HFFc6 (cell line): Measurements from ENCODE around the gene PAF1. TPM values are rescaled to one million over a fixed set of nuclear protein-coding genes. Genes with fewer than 3 reads are reported as not detected.

Experiments
- DNase-seq: peaks from one replicate; pipeline ENCODE4 v3.0.0-alpha.2; 2018
- H3K27ac Mint-ChIP-seq: 2 replicates; pipeline ENCODE4 v1.8.0; 2020; ENCODE audit warnings: mild to moderate bottlenecking, mixed read lengths
- H3K27me3 Mint-ChIP-seq: 2 replicates; pipeline ENCODE4 v1.8.0; 2021; ENCODE audit warnings: mild to moderate bottlenecking, moderate library complexity, mixed read lengths; ENCODE audit not compliant: insufficient read depth
- H3K36me3 Mint-ChIP-seq: 2 replicates; pipeline ENCODE4 v1.8.0; 2021; ENCODE audit warnings: low read depth, mixed read lengths
- H3K4me1 Mint-ChIP-seq: 2 replicates; pipeline ENCODE4 v1.8.0; 2020; ENCODE audit warnings: low read depth, mixed read lengths
- H3K4me3 Mint-ChIP-seq: 2 replicates; pipeline ENCODE4 v1.8.0; 2020; ENCODE audit warnings: mild to moderate bottlenecking, moderate library complexity, mixed read lengths
- H3K9me3 Mint-ChIP-seq: 2 replicates; pipeline ENCODE4 v1.8.0; 2020; ENCODE audit warnings: mild to moderate bottlenecking, mixed read lengths
- total RNA-seq, 6 experiments: library from RNA; stranded (reverse); fragmentation: NEBNext Ultra II Directional; extraction: Animal tissue kit (Norgen Biotek cat#: 25700); gene quantifications; 2 replicates in 1 of 6; 3 replicates in 5 of 6; pipeline ENCODE4 v1.2.3, GENCODE V29; 2021
- TF ChIP-seq, protein P1 (sequence below): fragments of 200-600 bp; sonication (generic); IDR thresholded peaks from 2 replicates; pipeline ENCODE4 v1.5.0; 2021; ENCODE audit warnings: antibody characterized with exemption, mild to moderate bottlenecking

Gene PAF1
- total RNA-seq, 6 experiments from 2014 or later, result 46.8 to 70.0 (median 60.6) TPM

DNA sequence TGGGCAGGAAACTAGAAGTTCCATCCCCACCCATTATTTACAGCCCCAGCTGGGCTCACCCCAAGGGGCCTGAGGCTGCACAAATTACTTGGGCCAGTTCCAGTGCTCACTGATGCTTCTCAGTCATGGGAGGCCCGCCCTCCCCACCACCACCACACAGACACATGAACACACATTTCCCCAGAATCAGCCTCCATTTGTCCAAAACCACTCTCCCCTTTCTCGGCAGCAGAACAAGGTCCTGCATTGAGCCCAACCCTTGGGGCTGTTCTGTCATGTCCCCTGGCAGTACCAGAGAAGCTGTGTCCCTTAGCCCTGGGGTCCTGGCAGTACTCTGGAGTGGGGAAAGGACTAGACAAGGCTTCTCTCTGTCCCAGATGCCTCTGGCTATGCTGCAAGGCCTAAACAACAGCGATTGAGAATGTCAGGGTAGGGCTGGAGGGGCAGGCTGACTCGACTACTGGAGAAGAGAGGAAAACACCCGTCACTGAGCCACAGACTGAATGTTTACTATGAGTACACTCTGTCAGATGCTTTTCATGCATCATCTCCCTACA, 26.9 kb downstream of the PAF1 start:
- peaks cover 36% of the 10 kb centered on the region for H3K4me1 Mint-ChIP-seq
- peaks cover 31% of the 10 kb centered on the region for H3K36me3 Mint-ChIP-seq
- peaks cover 3% of the 10 kb centered on the region; the same call in 1 of the 2 replicates for H3K27me3 Mint-ChIP-seq
- H3K4me3 Mint-ChIP-seq, result no peak overlapping the region
- H3K27ac Mint-ChIP-seq, result peak overlapping the region; percentile 92
- TF ChIP-seq, protein P1, sequence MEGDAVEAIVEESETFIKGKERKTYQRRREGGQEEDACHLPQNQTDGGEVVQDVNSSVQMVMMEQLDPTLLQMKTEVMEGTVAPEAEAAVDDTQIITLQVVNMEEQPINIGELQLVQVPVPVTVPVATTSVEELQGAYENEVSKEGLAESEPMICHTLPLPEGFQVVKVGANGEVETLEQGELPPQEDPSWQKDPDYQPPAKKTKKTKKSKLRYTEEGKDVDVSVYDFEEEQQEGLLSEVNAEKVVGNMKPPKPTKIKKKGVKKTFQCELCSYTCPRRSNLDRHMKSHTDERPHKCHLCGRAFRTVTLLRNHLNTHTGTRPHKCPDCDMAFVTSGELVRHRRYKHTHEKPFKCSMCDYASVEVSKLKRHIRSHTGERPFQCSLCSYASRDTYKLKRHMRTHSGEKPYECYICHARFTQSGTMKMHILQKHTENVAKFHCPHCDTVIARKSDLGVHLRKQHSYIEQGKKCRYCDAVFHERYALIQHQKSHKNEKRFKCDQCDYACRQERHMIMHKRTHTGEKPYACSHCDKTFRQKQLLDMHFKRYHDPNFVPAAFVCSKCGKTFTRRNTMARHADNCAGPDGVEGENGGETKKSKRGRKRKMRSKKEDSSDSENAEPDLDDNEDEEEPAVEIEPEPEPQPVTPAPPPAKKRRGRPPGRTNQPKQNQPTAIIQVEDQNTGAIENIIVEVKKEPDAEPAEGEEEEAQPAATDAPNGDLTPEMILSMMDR, result no peak
- no peak for DNase-seq
- H3K9me3 Mint-ChIP-seq, result no peaks in the 10 kb centered on the region

DNA sequence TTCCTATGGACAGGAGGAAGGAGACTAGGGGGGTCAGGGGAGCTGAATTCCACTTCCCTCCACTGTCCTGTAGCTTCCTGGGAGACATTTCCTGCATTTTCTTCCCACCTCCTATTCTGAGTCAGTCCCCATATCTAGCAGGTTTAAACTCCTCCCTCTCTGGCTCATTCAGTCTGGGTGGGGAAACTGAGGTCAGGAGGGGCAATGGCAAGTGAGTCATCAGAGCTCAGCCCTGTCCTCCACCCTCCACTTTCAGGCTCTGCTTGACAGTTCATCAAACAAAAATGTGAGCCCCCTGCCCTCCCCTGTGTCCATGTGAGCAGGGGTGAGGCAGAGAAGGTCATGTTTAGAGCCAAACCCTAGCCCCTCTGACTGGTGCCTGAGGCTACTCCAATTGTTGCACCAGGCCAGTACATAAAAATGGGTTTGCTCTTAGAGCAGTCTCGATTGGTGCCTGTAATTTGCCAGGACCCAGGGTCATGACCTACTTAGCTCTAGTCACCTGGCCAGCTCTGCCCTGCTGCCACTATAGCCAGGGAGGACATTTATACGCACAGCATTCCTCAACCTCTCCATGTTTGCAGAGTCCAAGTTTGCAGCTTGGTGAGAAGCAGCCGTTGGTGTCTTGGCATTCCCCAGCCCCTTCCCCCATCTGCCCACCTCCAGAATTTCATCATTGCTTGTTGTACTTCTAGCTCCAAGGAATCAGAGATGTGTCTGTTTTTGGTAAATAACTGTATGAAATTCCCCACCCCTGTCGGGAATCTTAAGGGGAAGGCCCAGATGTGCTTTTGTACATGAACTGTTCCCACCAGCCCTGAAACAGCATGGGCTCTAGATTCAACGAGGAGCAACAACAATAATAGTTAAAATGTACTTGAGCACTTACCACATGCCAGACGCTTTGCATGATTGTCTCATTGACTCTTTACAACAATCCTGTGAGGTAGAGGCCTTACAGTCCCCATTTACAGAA, 27.9 kb downstream of the PAF1 start:
- Mint-ChIP-seq H3K9me3 (no peaks in the 10 kb centered on the region), H3K4me3 (peak overlapping the region; percentile 14; the same call in 1 of the 2 replicates), H3K27ac (peak overlapping the region; percentile 92), H3K36me3 (peaks cover 26% of the 10 kb centered on the region), H3K27me3 (peaks cover 3% of the 10 kb centered on the region; the same call in 1 of the 2 replicates), H3K4me1 (peaks cover 36% of the 10 kb centered on the region)
- peak; percentile 50 for DNase-seq
- TF ChIP-seq, protein P1, result no peak

- H3K9me3 Mint-ChIP-seq, result no peaks in the 10 kb centered on the region
- peak overlapping the region; percentile 40; the same call in 1 of the 2 replicates for H3K27ac Mint-ChIP-seq
- no peak for DNase-seq
- TF ChIP-seq, protein P1, result no peak
- peaks cover 36% of the 10 kb centered on the region for H3K4me1 Mint-ChIP-seq
- peaks cover 41% of the 10 kb centered on the region for H3K36me3 Mint-ChIP-seq
- no peaks in the 10 kb centered on the region for H3K27me3 Mint-ChIP-seq
- H3K4me3 Mint-ChIP-seq, result no peak overlapping the region
These were observed 30.3 kb downstream of the PAF1 start for GRCh38 chr19:39360599-39360998.

- no peak overlapping the region for H3K27ac Mint-ChIP-seq
- peaks cover 36% of the 10 kb centered on the region for H3K36me3 Mint-ChIP-seq
- no peaks in the 10 kb centered on the region for H3K27me3 Mint-ChIP-seq
- no peak for DNase-seq
- TF ChIP-seq, protein P1, result no peak
- H3K4me1 Mint-ChIP-seq, result peaks cover 27% of the 10 kb centered on the region
- no peak overlapping the region for H3K4me3 Mint-ChIP-seq
- H3K9me3 Mint-ChIP-seq, result no peaks in the 10 kb centered on the region
These were observed 31.9 kb downstream of the PAF1 start for GRCh38 chr19:39359026-39359425.

DNA sequence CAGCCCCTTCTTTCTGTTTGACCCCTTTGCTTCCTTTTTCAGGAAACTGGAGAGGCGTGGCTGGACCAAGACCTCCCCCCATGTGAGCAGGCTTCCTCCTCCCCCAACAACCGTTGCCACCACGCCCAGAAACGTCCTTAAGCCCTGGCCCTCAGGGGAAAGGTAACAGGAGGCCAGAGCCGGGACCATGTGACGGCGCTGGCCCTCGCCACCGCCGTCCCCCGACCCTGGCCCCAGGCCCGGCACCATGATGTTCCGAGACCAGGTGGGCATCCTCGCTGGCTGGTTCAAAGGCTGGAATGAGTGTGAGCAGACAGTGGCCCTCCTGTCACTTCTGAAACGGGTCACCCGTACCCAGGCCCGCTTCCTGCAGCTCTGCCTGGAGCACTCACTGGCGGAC, 34.3 kb downstream of the PAF1 start:
- Mint-ChIP-seq H3K9me3 (no peaks in the 10 kb centered on the region), H3K36me3 (peaks cover 47% of the 10 kb centered on the region), H3K27ac (no peak overlapping the region), H3K4me3 (no peak overlapping the region), H3K4me1 (peaks cover 14% of the 10 kb centered on the region), H3K27me3 (no peaks in the 10 kb centered on the region)
- TF ChIP-seq, protein P1, result no peak
- no peak for DNase-seq
